Vagina (tissue), 2 donors: ENCODE data around the gene CDK9.

Experiments used
- CTCF ChIP-seq, 3 experiments: fragments of 450-650 bp in 2 of 3; fragments of 200-600 bp in 1 of 3; sonication (generic) in 1 of 3; IDR thresholded peaks; one replicate each; pipeline ENCODE4 v1.5.1; 2017 to 2019; ENCODE audit warnings: antibody characterized with exemption in 3 of 3, mild to moderate bottlenecking in 2 of 3, moderate library complexity in 2 of 3
- POLR2A ChIP-seq, 2 donors: fragments of 450-650 bp; IDR thresholded peaks; one replicate each; pipeline ENCODE4 v1.6.1; 2017; ENCODE audit warnings: antibody characterized with exemption in 2 of 2, mild to moderate bottlenecking in 2 of 2, moderate library complexity in 2 of 2
- POLR2AphosphoS5 ChIP-seq, 2 donors: sonication (generic); formaldehyde crosslinking; IDR thresholded peaks; one replicate each; pipeline ENCODE4 v1.9.0; 2017; ENCODE audit warnings: antibody characterized with exemption in 2 of 2, mild to moderate bottlenecking in 2 of 2, low read depth in 1 of 2; ENCODE audit not compliant: insufficient read depth in 1 of 2

- no peak for TF ChIP-seq POLR2A (IDR thresholded peaks at IDR 0.05)
- TF ChIP-seq CTCF (IDR thresholded peaks at IDR 0.05) = no peak
- peak; percentile 38 to 86 for TF ChIP-seq POLR2AphosphoS5 (IDR thresholded peaks at IDR 0.05; ENCODE audit: insufficient read depth in 1 of 2, low read depth in 1 of 2)
Measured at GRCh38 chr9:127838375-127839078, 52.7 kb downstream of the CDK9 start.
